PC-3 (cell line): ENCODE results near the gene SLC22A3. TPM values are rescaled to one million over a fixed set of nuclear protein-coding genes. Genes with fewer than 3 reads are reported as not detected.

Experiments used
- ATAC-seq: fragments of 200-7000 bp; cut with Tn5 transposase; 2 replicates; pipeline ENCODE4 v1.9.1; 2020; ENCODE audit warnings: mild to moderate bottlenecking, moderate library complexity
- BruUV-seq: library from RNA; stranded (reverse); fragments of 400-500 nt; replicated peaks from 2 replicates; lab custom pipeline; 2021; lab: Mats Ljungman, UMichigan
- CTCF ChIA-PET: fragments of 300-600 bp; sonication (Branson Sonifier 250); formaldehyde crosslinking; loops from one replicate; lab custom pipeline; 2022; ENCODE audit warnings: antibody characterized with exemption; lab: Charles Lee
- POLR2A ChIA-PET: fragments of 300-600 bp; sonication (Branson Sonifier 250); formaldehyde crosslinking; loops from one replicate; lab custom pipeline; 2022; ENCODE audit warnings: antibody characterized with exemption; ENCODE audit not compliant: unreplicated experiment; lab: Charles Lee
- DNase-seq: peaks from one replicate; pipeline ENCODE4 v3.0.0-alpha.2; 2015
- H2AFZ ChIP-seq: fragments of 300-600 bp; sonication (generic); 2 replicates; pipeline ENCODE4 v1.6.0; 2016; ENCODE audit warnings: antibody characterized with exemption, low read length
- H3F3A ChIP-seq: fragments of 300-600 bp; sonication (generic); one replicate; pipeline ENCODE4 v1.6.0; 2017; ENCODE audit warnings: antibody characterized with exemption, low read length, control low read depth, mild to moderate bottlenecking; ENCODE audit not compliant: unreplicated experiment
- H3K27ac ChIP-seq: fragments of 300-600 bp; sonication (generic); 2 replicates; pipeline ENCODE4 v1.5.1; 2016; ENCODE audit warnings: mild to moderate bottlenecking, low read length
- H3K27me3 ChIP-seq: fragments of 300-600 bp; sonication (generic); 2 replicates; pipeline ENCODE4 v1.6.1; 2016; ENCODE audit warnings: low read length, mixed read lengths
- H3K36me3 ChIP-seq: fragments of 300-600 bp; sonication (generic); 2 replicates; pipeline ENCODE4 v1.6.1; 2016; ENCODE audit warnings: low read depth, mixed run types, low read length, mixed read lengths
- H3K4me1 ChIP-seq: fragments of 300-600 bp; sonication (generic); 2 replicates; pipeline ENCODE4 v1.5.1; 2016; ENCODE audit warnings: low read length; ENCODE audit not compliant: insufficient read depth
- H3K4me2 ChIP-seq: fragments of 300-600 bp; sonication (generic); 2 replicates; pipeline ENCODE4 v1.6.0; 2016; ENCODE audit warnings: low read length
- H3K4me3 ChIP-seq: fragments of 300-600 bp; sonication (generic); 2 replicates; pipeline ENCODE4 v1.5.1; 2016; ENCODE audit warnings: mild to moderate bottlenecking, low read length, mixed read lengths
- H3K79me2 ChIP-seq: fragments of 300-600 bp; sonication (generic); 2 replicates; pipeline ENCODE4 v1.6.1; 2017; ENCODE audit warnings: low read length, mixed read lengths
- H3K9ac ChIP-seq: fragments of 300-600 bp; sonication (generic); 2 replicates; pipeline ENCODE4 v1.6.0; 2016; ENCODE audit warnings: mild to moderate bottlenecking, low read length
- H3K9me2 ChIP-seq: fragments of 300-600 bp; sonication (generic); replicated peaks from 2 replicates; pipeline ENCODE4 v1.6.1; 2016; ENCODE audit warnings: mixed run types, low read length, mixed read lengths
- H3K9me3 ChIP-seq: fragments of 300-600 bp; sonication (generic); 2 replicates; pipeline ENCODE4 v1.6.1; 2016; ENCODE audit warnings: low read length, mixed read lengths
- H4K20me1 ChIP-seq: fragments of 300-600 bp; sonication (generic); 2 replicates; pipeline ENCODE4 v1.6.1; 2016; ENCODE audit warnings: low read length, mixed read lengths
- CTCF ChIP-seq: fragments of 300-600 bp; sonication (generic); conservative IDR thresholded peaks from 2 replicates; pipeline ENCODE4 v1.5.1; 2017; ENCODE audit warnings: antibody characterized with exemption, low read depth, mild to moderate bottlenecking, low read length
- EZH2 ChIP-seq: fragments of 300-600 bp; sonication (generic); IDR thresholded peaks from one replicate; pipeline ENCODE4 v1.6.1; 2017; ENCODE audit warnings: antibody characterized with exemption, mild to moderate bottlenecking, low read length; ENCODE audit not compliant: unreplicated experiment
- EZH2phosphoT487 ChIP-seq: fragments of 300-600 bp; sonication (generic); IDR thresholded peaks from 2 replicates; pipeline ENCODE4 v1.6.1; 2018; ENCODE audit warnings: mild to moderate bottlenecking, antibody characterized with exemption, low read length, borderline replicate concordance
- intact Hi-C: fragments of 100-400 bp; cut with micrococcal nuclease; formaldehyde crosslinking; loops from 2 replicates; pipeline ENCODE4 v1.9.0; 2023
- total RNA-seq: library from RNA; depleted of rRNA; stranded (reverse); fragments of >200 nt; gene quantifications from 2 replicates; pipeline ENCODE4 v1.2.3, GENCODE V29; 2014

SLC22A3 gene
- total RNA-seq, 1 experiment from 2014 or later, result 0.47 TPM

- Histone ChIP-seq H3K9me2 (no peaks in the 10 kb centered on the region), H3K4me3 (no peak overlapping the region), H3K27ac (no peak overlapping the region), H3K36me3 (no peaks in the 10 kb centered on the region), H3K9ac (no peak overlapping the region), H3K9me3 (no peaks in the 10 kb centered on the region), H3K79me2 (no peaks in the 10 kb centered on the region), H3F3A (no peaks in the 10 kb centered on the region), H4K20me1 (no peaks in the 10 kb centered on the region), H3K4me1 (no peaks in the 10 kb centered on the region), H3K4me2 (no peak overlapping the region), H2AFZ (no peak overlapping the region), H3K27me3 (no peaks in the 10 kb centered on the region)
- ChIA-PET CTCF (no interaction called here), POLR2A (no interaction called here)
- no TSS peak for BruUV-seq
- no peak for ATAC-seq
- no peak for DNase-seq
- intact Hi-C loops, result no loop called here
- no peak for TF ChIP-seq EZH2
These were observed 19.7 kb upstream of the SLC22A3 start for GRCh38 chr6:160328447-160328846.

- H3K27me3 ChIP-seq, result no peaks in the 10 kb centered on the region
- no peaks in the 10 kb centered on the region for H3F3A ChIP-seq
- no peaks in the 10 kb centered on the region for H3K79me2 ChIP-seq
- no peak overlapping the region for H3K27ac ChIP-seq
- no peaks in the 10 kb centered on the region for H4K20me1 ChIP-seq
- no peak for DNase-seq
- no peak overlapping the region for H3K4me3 ChIP-seq
- intact Hi-C loops, result no loop called here
- H3K9me3 ChIP-seq, result no peaks in the 10 kb centered on the region
- no peak overlapping the region for H3K4me2 ChIP-seq
- no peaks in the 10 kb centered on the region for H3K4me1 ChIP-seq
- H2AFZ ChIP-seq, result no peak overlapping the region
- no peak overlapping the region for H3K9ac ChIP-seq
- no peaks in the 10 kb centered on the region for H3K9me2 ChIP-seq
- ChIA-PET POLR2A (no interaction called here), CTCF (no interaction called here)
- H3K36me3 ChIP-seq, result no peaks in the 10 kb centered on the region
- TF ChIP-seq EZH2phosphoT487 (no peak), EZH2 (no peak), CTCF (no peak)
- ATAC-seq, result no peak
- no TSS peak for BruUV-seq
These were observed 19.0 kb upstream of the SLC22A3 start for GRCh38 chr6:160329188-160329587.

- no TSS peak for BruUV-seq
- no peak for DNase-seq
- Histone ChIP-seq H3K9me3 (no peaks in the 10 kb centered on the region), H3K9ac (no peak overlapping the region), H3K4me2 (no peak overlapping the region), H3K4me1 (no peaks in the 10 kb centered on the region), H3F3A (no peaks in the 10 kb centered on the region), H3K9me2 (no peaks in the 10 kb centered on the region), H3K4me3 (no peak overlapping the region), H2AFZ (no peak overlapping the region), H3K27me3 (no peaks in the 10 kb centered on the region), H4K20me1 (no peaks in the 10 kb centered on the region), H3K36me3 (no peaks in the 10 kb centered on the region), H3K27ac (no peak overlapping the region), H3K79me2 (no peaks in the 10 kb centered on the region)
- TF ChIP-seq CTCF (no peak), EZH2phosphoT487 (no peak), EZH2 (no peak)
- ChIA-PET POLR2A (no interaction called here), CTCF (no interaction called here)
- no peak for ATAC-seq
- intact Hi-C loops, result no loop called here
These were observed 17.6 kb upstream of the SLC22A3 start for GRCh38 chr6:160330619-160331018.
